IMR-90 (cell line): ENCODE measurements around the gene KCNT1.

Source experiments
- CEBPB ChIP-seq: IDR thresholded peaks from 2 replicates; pipeline ENCODE4 v1.6.1; 2012; ENCODE audit warnings: low read depth, low read length, improper control_type of control experiment
- ELK1 ChIP-seq: fragments of 150-350 bp; IDR thresholded peaks from 2 replicates; pipeline ENCODE4 v1.6.1; 2016; ENCODE audit warnings: low read depth, mild to moderate bottlenecking, low read length, moderate library complexity, borderline replicate concordance
- FOS ChIP-seq: fragments of 150-350 bp; IDR thresholded peaks from 2 replicates; pipeline ENCODE4 v1.6.1; 2016; ENCODE audit warnings: low read depth, low read length
- MAZ ChIP-seq: IDR thresholded peaks from 2 replicates; pipeline ENCODE4 v1.6.1; 2012; ENCODE audit warnings: low read depth, mild to moderate bottlenecking, low read length, improper control_type of control experiment, moderate library complexity, borderline replicate concordance
- POLR2A ChIP-seq: IDR thresholded peaks from 2 replicates; pipeline ENCODE4 v1.6.1; 2012; ENCODE audit warnings: mild to moderate bottlenecking, low read depth, low read length
- SMC3 ChIP-seq: fragments of 150-350 bp; IDR thresholded peaks from 2 replicates; pipeline ENCODE4 v1.6.1; 2016; ENCODE audit warnings: low read depth, mild to moderate bottlenecking, antibody characterized with exemption, low read length, moderate library complexity
- TF ChIP-seq, protein P1 (sequence below): conservative IDR thresholded peaks from 2 replicates; pipeline ENCODE4 v1.5.1; 2012; ENCODE audit warnings: mild to moderate bottlenecking, low read depth, low read length, improper control_type of control experiment
- TF ChIP-seq, protein P2 (sequence below): fragments of 150-350 bp; IDR thresholded peaks from 2 replicates; pipeline ENCODE4 v1.6.1; 2017; ENCODE audit warnings: mild to moderate bottlenecking, antibody characterized with exemption, low read length, low read depth

GRCh38 chr9:135746565-135746964 is 44.6 kb downstream of the KCNT1 start:
- TF ChIP-seq POLR2A, result no peak
- TF ChIP-seq, protein P1, sequence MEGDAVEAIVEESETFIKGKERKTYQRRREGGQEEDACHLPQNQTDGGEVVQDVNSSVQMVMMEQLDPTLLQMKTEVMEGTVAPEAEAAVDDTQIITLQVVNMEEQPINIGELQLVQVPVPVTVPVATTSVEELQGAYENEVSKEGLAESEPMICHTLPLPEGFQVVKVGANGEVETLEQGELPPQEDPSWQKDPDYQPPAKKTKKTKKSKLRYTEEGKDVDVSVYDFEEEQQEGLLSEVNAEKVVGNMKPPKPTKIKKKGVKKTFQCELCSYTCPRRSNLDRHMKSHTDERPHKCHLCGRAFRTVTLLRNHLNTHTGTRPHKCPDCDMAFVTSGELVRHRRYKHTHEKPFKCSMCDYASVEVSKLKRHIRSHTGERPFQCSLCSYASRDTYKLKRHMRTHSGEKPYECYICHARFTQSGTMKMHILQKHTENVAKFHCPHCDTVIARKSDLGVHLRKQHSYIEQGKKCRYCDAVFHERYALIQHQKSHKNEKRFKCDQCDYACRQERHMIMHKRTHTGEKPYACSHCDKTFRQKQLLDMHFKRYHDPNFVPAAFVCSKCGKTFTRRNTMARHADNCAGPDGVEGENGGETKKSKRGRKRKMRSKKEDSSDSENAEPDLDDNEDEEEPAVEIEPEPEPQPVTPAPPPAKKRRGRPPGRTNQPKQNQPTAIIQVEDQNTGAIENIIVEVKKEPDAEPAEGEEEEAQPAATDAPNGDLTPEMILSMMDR, result no peak
- TF ChIP-seq MAZ, result no peak
- TF ChIP-seq, protein P2, sequence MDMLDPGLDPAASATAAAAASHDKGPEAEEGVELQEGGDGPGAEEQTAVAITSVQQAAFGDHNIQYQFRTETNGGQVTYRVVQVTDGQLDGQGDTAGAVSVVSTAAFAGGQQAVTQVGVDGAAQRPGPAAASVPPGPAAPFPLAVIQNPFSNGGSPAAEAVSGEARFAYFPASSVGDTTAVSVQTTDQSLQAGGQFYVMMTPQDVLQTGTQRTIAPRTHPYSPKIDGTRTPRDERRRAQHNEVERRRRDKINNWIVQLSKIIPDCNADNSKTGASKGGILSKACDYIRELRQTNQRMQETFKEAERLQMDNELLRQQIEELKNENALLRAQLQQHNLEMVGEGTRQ, result no peak
- TF ChIP-seq SMC3, result no peak
- TF ChIP-seq ELK1, result no peak
- no peak for TF ChIP-seq FOS
- no peak for TF ChIP-seq CEBPB
